GM21423 (cell line): ENCODE results near the gene TSPAN3.

Experiments used
- ATAC-seq: cut with Tn5 transposase; IDR thresholded peaks from one replicate; pipeline ENCODE4 v1.9.1; 2021; ENCODE audit warnings: mild to moderate bottlenecking, moderate library complexity; ENCODE audit not compliant: unreplicated experiment

Gene TSPAN3

GRCh38 chr15:77070495-77071304 lies at the start of gene TSPAN3:
Gene TSPAN3, minus strand, starts transcription at chr15:77071109. Its CDS starts 155 bp downstream, at chr15:77070954.
- ATAC-seq = peak; percentile 86

- no peak for ATAC-seq
Measured at GRCh38 chr15:77120576-77120975, 49.7 kb upstream of the TSPAN3 start.

- no peak for ATAC-seq
Measured at GRCh38 chr15:77119446-77119845, 48.5 kb upstream of the TSPAN3 start.

- no peak for ATAC-seq
Measured at GRCh38 chr15:77118882-77119321, 48.0 kb upstream of the TSPAN3 start.

GRCh38 chr15:77115179-77115578 lies 44.3 kb upstream of the TSPAN3 start:
- no peak for ATAC-seq

- no peak for ATAC-seq
Measured at GRCh38 chr15:77112838-77113504, 42.1 kb upstream of the TSPAN3 start.

GRCh38 chr15:77111789-77112188 lies 40.9 kb upstream of the TSPAN3 start:
- ATAC-seq = no peak

GRCh38 chr15:77107531-77108355 lies 36.8 kb upstream of the TSPAN3 start:
- no peak for ATAC-seq

GRCh38 chr15:77107068-77107467 lies 36.2 kb upstream of the TSPAN3 start:
- no peak for ATAC-seq

GRCh38 chr15:77104155-77104554 lies 33.2 kb upstream of the TSPAN3 start:
- no peak for ATAC-seq

GRCh38 chr15:77099741-77100463 lies 29.0 kb upstream of the TSPAN3 start:
- ATAC-seq = no peak

- ATAC-seq = no peak
Measured at GRCh38 chr15:77098572-77098971, 27.7 kb upstream of the TSPAN3 start.

- ATAC-seq = no peak
Measured at GRCh38 chr15:77097921-77098320, 27.0 kb upstream of the TSPAN3 start.

GRCh38 chr15:77097248-77097721 lies 26.4 kb upstream of the TSPAN3 start:
- no peak for ATAC-seq

GRCh38 chr15:77096541-77096940 lies 25.6 kb upstream of the TSPAN3 start:
- no peak for ATAC-seq

- ATAC-seq = no peak
Measured at GRCh38 chr15:77096138-77096537, 25.2 kb upstream of the TSPAN3 start.

GRCh38 chr15:77094397-77095030 lies 23.6 kb upstream of the TSPAN3 start:
- no peak for ATAC-seq

- ATAC-seq = no peak
Measured at GRCh38 chr15:77093436-77093835, 22.5 kb upstream of the TSPAN3 start.

GRCh38 chr15:77091097-77091496 lies 20.2 kb upstream of the TSPAN3 start:
- no peak for ATAC-seq

- ATAC-seq = no peak
Measured at GRCh38 chr15:77087213-77087612, 16.3 kb upstream of the TSPAN3 start.
